Measurements from ENCODE around the gene ICA1L.
"Not testable (repeated sequence)": the region's sequence is repeated elsewhere in the genome, so short reads cannot be mapped to it uniquely, and the experiment has no call there.

DNA sequence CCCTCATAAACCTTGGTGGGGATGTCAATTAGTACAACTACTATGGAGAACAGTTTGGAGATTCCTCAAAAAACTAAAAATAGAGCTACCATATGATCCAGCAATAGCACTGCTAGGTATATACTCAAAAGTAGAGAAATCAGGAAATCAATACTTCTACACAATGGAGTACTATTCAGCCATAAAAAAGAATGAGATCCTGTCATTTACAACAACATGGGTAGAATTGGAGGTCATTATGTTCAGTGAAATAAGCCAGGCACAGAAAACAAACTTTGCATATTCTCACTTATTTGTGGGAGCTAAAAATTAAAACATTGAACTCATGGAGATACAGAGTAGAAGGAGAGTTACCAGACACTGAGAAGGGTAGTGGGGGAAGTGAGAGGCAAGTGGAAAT lies 33.9 kb upstream of the ICA1L start:
- not testable (repeated sequence) for TF ChIP-seq POLR2A (IDR thresholded peaks at IDR 0.05)
- TF ChIP-seq, protein P1, sequence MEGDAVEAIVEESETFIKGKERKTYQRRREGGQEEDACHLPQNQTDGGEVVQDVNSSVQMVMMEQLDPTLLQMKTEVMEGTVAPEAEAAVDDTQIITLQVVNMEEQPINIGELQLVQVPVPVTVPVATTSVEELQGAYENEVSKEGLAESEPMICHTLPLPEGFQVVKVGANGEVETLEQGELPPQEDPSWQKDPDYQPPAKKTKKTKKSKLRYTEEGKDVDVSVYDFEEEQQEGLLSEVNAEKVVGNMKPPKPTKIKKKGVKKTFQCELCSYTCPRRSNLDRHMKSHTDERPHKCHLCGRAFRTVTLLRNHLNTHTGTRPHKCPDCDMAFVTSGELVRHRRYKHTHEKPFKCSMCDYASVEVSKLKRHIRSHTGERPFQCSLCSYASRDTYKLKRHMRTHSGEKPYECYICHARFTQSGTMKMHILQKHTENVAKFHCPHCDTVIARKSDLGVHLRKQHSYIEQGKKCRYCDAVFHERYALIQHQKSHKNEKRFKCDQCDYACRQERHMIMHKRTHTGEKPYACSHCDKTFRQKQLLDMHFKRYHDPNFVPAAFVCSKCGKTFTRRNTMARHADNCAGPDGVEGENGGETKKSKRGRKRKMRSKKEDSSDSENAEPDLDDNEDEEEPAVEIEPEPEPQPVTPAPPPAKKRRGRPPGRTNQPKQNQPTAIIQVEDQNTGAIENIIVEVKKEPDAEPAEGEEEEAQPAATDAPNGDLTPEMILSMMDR (IDR thresholded peaks at IDR 0.05), result not testable (repeated sequence)

Measured in lower leg skin (tissue), 3 donors.